Adipose tissue (tissue), 3 donors: ENCODE results near the gene HMCN1. TPM values are rescaled to one million over a fixed set of nuclear protein-coding genes. Genes with fewer than 3 reads are reported as not detected.

Source experiments
- H3K27ac ChIP-seq: one replicate; pipeline ENCODE4 v1.5.1; 2013; ENCODE audit warnings: low read depth, low read length
- WGBS, 3 donors: extraction: QIAGEN DNeasy Blood & Tissue Kit; methylation state at CpG; one replicate each; pipeline ENCODE4 v1.1.7; 2013; 5-methylcytosine and 5-hydroxymethylcytosine counted together
- polyA plus RNA-seq, 3 donors: library from polyadenylated mRNA; stranded (reverse); fragments of 200-250 nt; gene quantifications; one replicate each; pipeline ENCODE4 v1.2.3, GENCODE V29; 2013
- donor health status: healthy with polysubstance abuse.
- donor health status: Bipolar disorder and iron deficiency.
- donor health status: healthy.

HMCN1 gene
- polyA plus RNA-seq, 3 donors, result 0.75 to 6.9 (median 3.8) TPM

- no peak overlapping the region for H3K27ac ChIP-seq
Measured at GRCh38 chr1:186030453-186030852, 296.3 kb downstream of the HMCN1 start.

- no peak overlapping the region for H3K27ac ChIP-seq
- WGBS, 3 donors, result 16 to 25% (median 18%) methylated on average over 2 of the region's 2 CpGs
Measured at GRCh38 chr1:186033847-186034271, 299.7 kb downstream of the HMCN1 start.

- H3K27ac ChIP-seq, result no peak overlapping the region
- 64 to 88% (median 81%) methylated on average over 3 of the region's 3 CpGs for WGBS, 3 donors
Measured at GRCh38 chr1:186042230-186042629, 308.0 kb downstream of the HMCN1 start.

- 57 to 65% (median 59%) methylated on average over 1 of the region's 1 CpG for WGBS, 3 donors
Measured at GRCh38 chr1:186043296-186043695, 309.1 kb downstream of the HMCN1 start.

GRCh38 chr1:186044079-186044685 lies 310.0 kb downstream of the HMCN1 start:
- H3K27ac ChIP-seq, result no peak overlapping the region

More at GRCh38 chr1:186043296-186043695, 309.1 kb downstream of the HMCN1 start:
- no peak overlapping the region for H3K27ac ChIP-seq

GRCh38 chr1:186046437-186047211 lies 312.4 kb downstream of the HMCN1 start:
- 86 to 90% (median 89%) methylated on average over 4 of the region's 4 CpGs for WGBS, 3 donors
- no peak overlapping the region for H3K27ac ChIP-seq

More at GRCh38 chr1:186044079-186044685, 310.0 kb downstream of the HMCN1 start:
- 56 to 66% (median 62%) methylated on average over 3 of the region's 3 CpGs for WGBS, 3 donors

GRCh38 chr1:186050360-186050759 lies 316.2 kb downstream of the HMCN1 start:
- 82 to 86% (median 82%) methylated on average over 3 of the region's 3 CpGs for WGBS, 3 donors

GRCh38 chr1:186054003-186054402 lies 319.8 kb downstream of the HMCN1 start:
- no peak overlapping the region for H3K27ac ChIP-seq
- WGBS, 3 donors, result 73 to 83% (median 80%) methylated on average over 2 of the region's 2 CpGs

More at GRCh38 chr1:186050360-186050759, 316.2 kb downstream of the HMCN1 start:
- no peak overlapping the region for H3K27ac ChIP-seq

GRCh38 chr1:186054932-186055331 lies 320.7 kb downstream of the HMCN1 start:
- 93 to 99% (median 95%) methylated on average over 2 of the region's 2 CpGs for WGBS, 3 donors
- no peak overlapping the region for H3K27ac ChIP-seq

GRCh38 chr1:186055846-186056245 lies 321.7 kb downstream of the HMCN1 start:
- WGBS, 3 donors, result 59 to 69% (median 63%) methylated on average over 2 of the region's 2 CpGs
- no peak overlapping the region for H3K27ac ChIP-seq

GRCh38 chr1:186057086-186057485 lies 322.9 kb downstream of the HMCN1 start:
- no peak overlapping the region for H3K27ac ChIP-seq
- WGBS, 3 donors, result 86 to 91% (median 89%) methylated on average over 1 of the region's 1 CpG

- WGBS, 3 donors, result 24 to 63% (median 55%) methylated on average over 1 of the region's 1 CpG
- H3K27ac ChIP-seq, result no peak overlapping the region
Measured at GRCh38 chr1:186059311-186059710, 325.1 kb downstream of the HMCN1 start.

GRCh38 chr1:186059752-186060151 lies 325.6 kb downstream of the HMCN1 start:
- WGBS, 3 donors, result 70 to 83% (median 76%) methylated on average over 4 of the region's 4 CpGs
- no peak overlapping the region for H3K27ac ChIP-seq

GRCh38 chr1:186060226-186060625 lies 326.0 kb downstream of the HMCN1 start:
- H3K27ac ChIP-seq, result no peak overlapping the region

- H3K27ac ChIP-seq, result no peak overlapping the region
- 25 to 64% (median 33%) methylated on average over 1 of the region's 1 CpG for WGBS, 3 donors
Measured at GRCh38 chr1:186063091-186063657, 329.0 kb downstream of the HMCN1 start.

GRCh38 chr1:186066411-186066810 lies 332.2 kb downstream of the HMCN1 start:
- H3K27ac ChIP-seq, result no peak overlapping the region
- 69 to 75% (median 70%) methylated on average over 3 of the region's 3 CpGs for WGBS, 3 donors

GRCh38 chr1:186073697-186074096 lies 339.5 kb downstream of the HMCN1 start:
- WGBS, 3 donors, result 78 to 99% (median 94%) methylated on average over 1 of the region's 1 CpG

GRCh38 chr1:186076006-186076405 lies 341.8 kb downstream of the HMCN1 start:
- no peak overlapping the region for H3K27ac ChIP-seq
- 59 to 67% (median 60%) methylated on average over 4 of the region's 4 CpGs for WGBS, 3 donors

More at GRCh38 chr1:186073697-186074096, 339.5 kb downstream of the HMCN1 start:
- no peak overlapping the region for H3K27ac ChIP-seq

- no peak overlapping the region for H3K27ac ChIP-seq
- WGBS, 3 donors, result 82 to 87% (median 83%) methylated on average over 2 of the region's 2 CpGs
Measured at GRCh38 chr1:186078245-186078644, 344.1 kb downstream of the HMCN1 start.
